WERI-Rb-1 (cell line): ENCODE data around the gene ARHGAP11B.
"Not testable (repeated sequence)": the region's sequence is repeated elsewhere in the genome, so short reads cannot be mapped to it uniquely, and the experiment has no call there.

Source experiments
- DNase-seq: peaks from one replicate; pipeline ENCODE4 v3.0.0-alpha.2; 2020
- H3K27ac ChIP-seq: fragments of 250-450 bp; sonication (Bioruptor Pico); 2 replicates; pipeline ENCODE4 v1.5.1; 2020; ENCODE audit warnings: mild to moderate bottlenecking, moderate library complexity
- H3K27me3 ChIP-seq: fragments of 250-450 bp; sonication (Bioruptor Pico); 2 replicates; pipeline ENCODE4 v1.5.1; 2021; ENCODE audit warnings: mild to moderate bottlenecking, low read depth, moderate library complexity; ENCODE audit not compliant: insufficient read depth, severe bottlenecking
- H3K36me3 ChIP-seq: fragments of 250-450 bp; sonication (Bioruptor Pico); 2 replicates; pipeline ENCODE4 v1.5.1; 2020; ENCODE audit warnings: mild to moderate bottlenecking, moderate library complexity
- H3K4me3 ChIP-seq: 2 replicates; pipeline ENCODE4 v1.5.1; 2011; ENCODE audit warnings: low read depth, mild to moderate bottlenecking, control low read depth, low read length
- H3K9me3 ChIP-seq: fragments of 250-450 bp; sonication (Bioruptor Pico); 2 replicates; pipeline ENCODE4 v1.5.1; 2021; ENCODE audit warnings: mild to moderate bottlenecking, moderate library complexity; ENCODE audit not compliant: severe bottlenecking
- CTCF ChIP-seq: IDR thresholded peaks from 2 replicates; pipeline ENCODE4 v1.5.1; 2011; ENCODE audit warnings: low read depth, mild to moderate bottlenecking, control low read depth, inconsistent platforms, low read length

ARHGAP11B gene

GRCh38 chr15:30670056-30670455, 44.1 kb downstream of the ARHGAP11B start:
- no peak for TF ChIP-seq CTCF
- no peaks in the 10 kb centered on the region for H3K9me3 ChIP-seq
- H3K4me3 ChIP-seq, result no peak overlapping the region
- H3K36me3 ChIP-seq, result peaks cover 19% of the 10 kb centered on the region
- H3K27me3 ChIP-seq, result no peaks in the 10 kb centered on the region
- no peak for DNase-seq
- H3K27ac ChIP-seq, result no peak overlapping the region

- H3K4me3 ChIP-seq, result no peak overlapping the region
- H3K9me3 ChIP-seq, result no peaks in the 10 kb centered on the region
- TF ChIP-seq CTCF, result no peak
- no peak for DNase-seq
- no peak overlapping the region for H3K27ac ChIP-seq
- peaks cover 19% of the 10 kb centered on the region for H3K36me3 ChIP-seq
- no peaks in the 10 kb centered on the region for H3K27me3 ChIP-seq
Measured at GRCh38 chr15:30671309-30671708, 45.4 kb downstream of the ARHGAP11B start.

GRCh38 chr15:30675126-30675525, 49.2 kb downstream of the ARHGAP11B start:
- no peaks in the 10 kb centered on the region for H3K9me3 ChIP-seq
- no peak overlapping the region for H3K27ac ChIP-seq
- TF ChIP-seq CTCF, result no peak
- no peak for DNase-seq
- H3K4me3 ChIP-seq, result no peak overlapping the region
- H3K27me3 ChIP-seq, result no peaks in the 10 kb centered on the region
- H3K36me3 ChIP-seq, result no peaks in the 10 kb centered on the region; the same call in none of the 2 replicates

GRCh38 chr15:30675891-30676290, 50.0 kb downstream of the ARHGAP11B start:
- H3K36me3 ChIP-seq, H3K27ac ChIP-seq, H3K9me3 ChIP-seq, DNase-seq, H3K27me3 ChIP-seq, H3K4me3 ChIP-seq: not testable (repeated sequence)

- H3K9me3 ChIP-seq, H3K27ac ChIP-seq, H3K36me3 ChIP-seq, H3K27me3 ChIP-seq, H3K4me3 ChIP-seq, DNase-seq: not testable (repeated sequence)
Measured at GRCh38 chr15:30680997-30681396, 55.1 kb downstream of the ARHGAP11B start.

- DNase-seq, H3K27me3 ChIP-seq, H3K9me3 ChIP-seq, H3K27ac ChIP-seq, H3K4me3 ChIP-seq, H3K36me3 ChIP-seq: not testable (repeated sequence)
Measured at GRCh38 chr15:30685709-30686285, 59.9 kb downstream of the ARHGAP11B start.

GRCh38 chr15:30686651-30687050, 60.7 kb downstream of the ARHGAP11B start:
- not testable (repeated sequence) for H3K36me3 ChIP-seq, H3K27me3 ChIP-seq, H3K4me3 ChIP-seq, H3K9me3 ChIP-seq, DNase-seq, H3K27ac ChIP-seq
